ENCODE measurements around the gene NNAT.

NNAT gene

GRCh38 chr20:37511610-37512275 is 9.3 kb upstream of the NNAT start:
- TF ChIP-seq CTCF (IDR thresholded peaks at IDR 0.05) (no peak), ZFX (IDR thresholded peaks at IDR 0.05; ENCODE audit: borderline replicate concordance) (no peak)
- H3K27ac ChIP-seq, result no peak overlapping the region

- TF ChIP-seq ZFX (IDR thresholded peaks at IDR 0.05; ENCODE audit: borderline replicate concordance), result no peak
- no peak for TF ChIP-seq CTCF (IDR thresholded peaks at IDR 0.05)
- no peak overlapping the region for H3K27ac ChIP-seq
These were observed 7.2 kb upstream of the NNAT start for GRCh38 chr20:37513779-37514359.

GRCh38 chr20:37515876-37516275 is 5.2 kb upstream of the NNAT start:
- no peak for TF ChIP-seq CTCF (IDR thresholded peaks at IDR 0.05)
- TF ChIP-seq ZFX (IDR thresholded peaks at IDR 0.05; ENCODE audit: borderline replicate concordance), result no peak
- no peak overlapping the region for H3K27ac ChIP-seq

GRCh38 chr20:37516811-37517750 is 4.0 kb upstream of the NNAT start:
- no peak for TF ChIP-seq CTCF (IDR thresholded peaks at IDR 0.05)
- no peak for TF ChIP-seq ZFX (IDR thresholded peaks at IDR 0.05; ENCODE audit: borderline replicate concordance)
- no peak overlapping the region for H3K27ac ChIP-seq

GRCh38 chr20:37518059-37518458 is 3.0 kb upstream of the NNAT start:
- no peak for TF ChIP-seq ZFX (IDR thresholded peaks at IDR 0.05; ENCODE audit: borderline replicate concordance)
- TF ChIP-seq CTCF (IDR thresholded peaks at IDR 0.05), result no peak
- H3K27ac ChIP-seq, result no peak overlapping the region

- H3K27ac ChIP-seq, result peak overlapping the region; percentile 29; the same call in 1 of the 2 replicates
- TF ChIP-seq CTCF (IDR thresholded peaks at IDR 0.05) (no peak), ZFX (IDR thresholded peaks at IDR 0.05; ENCODE audit: borderline replicate concordance) (no peak)
These were observed 2.2 kb upstream of the NNAT start for GRCh38 chr20:37518606-37519507.
